Mesenchymal stem cell (in vitro differentiated cells and primary cell): ENCODE results near the gene SRRT.

ENCODE experiments used
- DNase-seq: peaks from one replicate; pipeline ENCODE4 v3.0.0-alpha.2; 2013
- H2AFZ ChIP-seq: one replicate; pipeline ENCODE4 v1.6.1; 2013; ENCODE audit warnings: low read depth, mild to moderate bottlenecking, control low read depth, inconsistent platforms, low read length, moderate library complexity
- H2AK5ac ChIP-seq: 2 replicates; pipeline ENCODE4 v1.6.1; 2013; ENCODE audit warnings: low read length, moderate library complexity, mild to moderate bottlenecking, inconsistent platforms; ENCODE audit not compliant: severe bottlenecking
- H2BK120ac ChIP-seq: one replicate; pipeline ENCODE4 v1.6.1; 2013; ENCODE audit warnings: low read depth, mild to moderate bottlenecking, inconsistent platforms, low read length, moderate library complexity
- H2BK12ac ChIP-seq, 2 experiments: one replicate each; pipeline ENCODE4 v1.6.1; 2013; ENCODE audit warnings: inconsistent platforms in 2 of 2, low read length in 2 of 2, mild to moderate bottlenecking in 2 of 2, moderate library complexity in 2 of 2, control low read depth in 1 of 2
- H2BK15ac ChIP-seq: one replicate; pipeline ENCODE4 v1.6.1; 2013; ENCODE audit warnings: mild to moderate bottlenecking, low read depth, inconsistent platforms; ENCODE audit not compliant: poor library complexity, severe bottlenecking
- H2BK5ac ChIP-seq: 2 replicates; pipeline ENCODE4 v1.6.1; 2013; ENCODE audit warnings: low read depth, mild to moderate bottlenecking, low read length, control low read depth, inconsistent platforms; ENCODE audit not compliant: poor library complexity, severe bottlenecking
- H3K14ac ChIP-seq, 2 experiments: one replicate each; pipeline ENCODE4 v1.6.1; 2013; ENCODE audit warnings: inconsistent platforms in 2 of 2, low read length in 2 of 2, control low read depth in 1 of 2, mild to moderate bottlenecking in 1 of 2, moderate library complexity in 1 of 2
- H3K18ac ChIP-seq, 2 experiments: one replicate each; pipeline ENCODE4 v1.6.1; 2013; ENCODE audit warnings: inconsistent platforms in 2 of 2, low read length in 2 of 2, control low read depth in 1 of 2, low read depth in 1 of 2, mild to moderate bottlenecking in 1 of 2
- H3K23ac ChIP-seq, 2 experiments: one replicate each; pipeline ENCODE4 v1.6.1; 2013; ENCODE audit warnings: inconsistent platforms in 2 of 2, low read length in 2 of 2, mild to moderate bottlenecking in 2 of 2, moderate library complexity in 2 of 2, control low read depth in 1 of 2
- H3K27ac ChIP-seq: 2 replicates; pipeline ENCODE4 v1.5.1; 2013; ENCODE audit warnings: mild to moderate bottlenecking, moderate library complexity, low read length, control low read depth, inconsistent platforms; ENCODE audit not compliant: poor library complexity, severe bottlenecking
- H3K27me3 ChIP-seq, 2 experiments: 2 replicates each; pipeline versions ENCODE4 v1.6.1 to v1.7.0; 2013; ENCODE audit warnings: low read length in 2 of 2, mild to moderate bottlenecking in 2 of 2, moderate library complexity in 2 of 2, control low read depth in 1 of 2, inconsistent platforms in 1 of 2; ENCODE audit not compliant: control insufficient read depth in 1 of 2, insufficient read depth in 1 of 2
- H3K36me3 ChIP-seq, 2 experiments: 2 replicates each; pipeline versions ENCODE4 v1.6.1 to v1.7.0; 2013; ENCODE audit warnings: low read length in 2 of 2, control low read depth in 1 of 2, inconsistent platforms in 1 of 2, low read depth in 1 of 2, mild to moderate bottlenecking in 1 of 2; ENCODE audit not compliant: insufficient read depth in 2 of 2, control insufficient read depth in 1 of 2
- H3K4ac ChIP-seq, 2 experiments: one replicate each; pipeline ENCODE4 v1.6.1; 2013; ENCODE audit warnings: inconsistent platforms in 2 of 2, low read length in 2 of 2, mild to moderate bottlenecking in 2 of 2, moderate library complexity in 2 of 2, control low read depth in 1 of 2, low read depth in 1 of 2
- H3K4me1 ChIP-seq: 2 replicates; pipeline ENCODE4 v1.6.1; 2013; ENCODE audit warnings: low read depth, low read length, control low read depth; ENCODE audit not compliant: control insufficient read depth, insufficient read depth
- H3K4me2 ChIP-seq: 2 replicates; pipeline ENCODE4 v1.6.1; 2013; ENCODE audit warnings: low read length, mild to moderate bottlenecking, inconsistent platforms; ENCODE audit not compliant: poor library complexity, severe bottlenecking
- H3K4me3 ChIP-seq, 2 experiments: 2 replicates each; pipeline versions ENCODE4 v1.5.1 to v1.7.0; 2013; ENCODE audit warnings: low read length in 2 of 2, mild to moderate bottlenecking in 2 of 2, control low read depth in 1 of 2, low read depth in 1 of 2; ENCODE audit not compliant: insufficient read depth in 1 of 2
- H3K79me1 ChIP-seq: replicated peaks from 2 replicates; pipeline ENCODE4 v1.6.1; 2013; ENCODE audit warnings: mild to moderate bottlenecking, control low read depth, low read length, inconsistent platforms; ENCODE audit not compliant: poor library complexity, severe bottlenecking
- H3K9ac ChIP-seq: 2 replicates; pipeline ENCODE4 v1.7.0; 2013; ENCODE audit warnings: mild to moderate bottlenecking, low read length, moderate library complexity
- H3K9me3 ChIP-seq: 2 replicates; pipeline ENCODE4 v1.7.0; 2013; ENCODE audit warnings: mild to moderate bottlenecking, low read length; ENCODE audit not compliant: control insufficient read depth
- H4K8ac ChIP-seq: one replicate; pipeline ENCODE4 v1.6.1; 2013; ENCODE audit warnings: inconsistent platforms, mild to moderate bottlenecking, low read length, moderate library complexity
- H4K91ac ChIP-seq: one replicate; pipeline ENCODE4 v1.6.1; 2013; ENCODE audit warnings: mild to moderate bottlenecking, low read length, inconsistent platforms
- WGBS: methylation state at CpG from one replicate; pipeline ENCODE4 v1.1.7; 2013; ENCODE audit warnings: mixed read lengths; 5-methylcytosine and 5-hydroxymethylcytosine counted together

Gene SRRT

GRCh38 chr7:100878685-100879084, 3.8 kb downstream of the SRRT start:
- Histone ChIP-seq H3K23ac (no peak overlapping the region), H2BK5ac (no peak overlapping the region), H2AK5ac (no peak overlapping the region), H3K4me3 (no peak overlapping the region), H2BK15ac (no peak overlapping the region), H3K79me1 (peaks cover 25% of the 10 kb centered on the region), H4K8ac (no peak overlapping the region), H3K14ac (no peak overlapping the region), H3K4me1 (peaks cover 23% of the 10 kb centered on the region), H2BK120ac (no peak overlapping the region), H3K18ac (no peak overlapping the region), H3K27ac (no peak overlapping the region), H3K4ac (no peak overlapping the region), H3K27me3 (no peaks in the 10 kb centered on the region), H2AFZ (no peak overlapping the region), H3K4me2 (no peak overlapping the region), H3K36me3 (peaks cover 63 to 76% of the 10 kb centered on the region in 2 experiments), H4K91ac (no peak overlapping the region), H3K9ac (peak overlapping the region; percentile 29), H3K9me3 (no peaks in the 10 kb centered on the region), H2BK12ac (no peak overlapping the region)
- WGBS: 98% methylated on average over 6 of the region's 6 CpGs
- DNase-seq: no peak

GRCh38 chr7:100879685-100880261, 4.9 kb downstream of the SRRT start:
- Histone ChIP-seq H3K79me1 (peaks cover 28% of the 10 kb centered on the region), H3K18ac (no peak overlapping the region), H3K36me3 (peaks cover 65 to 78% of the 10 kb centered on the region in 2 experiments), H2BK12ac (peak overlapping the region in 1 of 2 experiments; percentile 57), H2BK15ac (no peak overlapping the region), H3K27ac (no peak overlapping the region), H4K8ac (peak overlapping the region; percentile 64), H2AK5ac (no peak overlapping the region), H3K4me1 (peaks cover 16% of the 10 kb centered on the region), H3K23ac (peak overlapping the region in 1 of 2 experiments; percentile 85), H2AFZ (no peak overlapping the region), H3K9me3 (no peaks in the 10 kb centered on the region), H3K14ac (no peak overlapping the region), H3K9ac (peak overlapping the region; percentile 18), H3K4ac (no peak overlapping the region), H3K4me3 (no peak overlapping the region), H4K91ac (no peak overlapping the region), H2BK5ac (no peak overlapping the region), H2BK120ac (no peak overlapping the region), H3K4me2 (no peak overlapping the region), H3K27me3 (no peaks in the 10 kb centered on the region)
- WGBS: 92% methylated on average over 11 of the region's 11 CpGs
- DNase-seq: no peak

- Histone ChIP-seq H3K4me3 (no peak overlapping the region), H3K27me3 (no peaks in the 10 kb centered on the region), H2AFZ (no peak overlapping the region), H2BK5ac (no peak overlapping the region), H3K4me2 (no peak overlapping the region), H3K14ac (no peak overlapping the region), H4K8ac (no peak overlapping the region), H2BK120ac (no peak overlapping the region), H2AK5ac (no peak overlapping the region), H3K36me3 (peaks cover 74 to 87% of the 10 kb centered on the region in 2 experiments), H3K9ac (no peak overlapping the region), H3K4ac (no peak overlapping the region), H3K23ac (no peak overlapping the region), H3K79me1 (peaks cover 32% of the 10 kb centered on the region), H3K9me3 (no peaks in the 10 kb centered on the region), H3K18ac (no peak overlapping the region), H2BK15ac (no peak overlapping the region), H3K4me1 (peaks cover 16% of the 10 kb centered on the region), H3K27ac (no peak overlapping the region), H4K91ac (no peak overlapping the region), H2BK12ac (no peak overlapping the region)
- DNase-seq: no peak
- WGBS: 91% methylated on average over 7 of the region's 7 CpGs
These were observed 5.7 kb downstream of the SRRT start for GRCh38 chr7:100880645-100881044.

- no peak for DNase-seq
These were observed 6.2 kb downstream of the SRRT start for GRCh38 chr7:100881136-100881535.

More at GRCh38 chr7:100881136-100881535, 6.2 kb downstream of the SRRT start:
- Histone ChIP-seq H3K23ac (no peak overlapping the region), H3K14ac (no peak overlapping the region), H2AK5ac (no peak overlapping the region), H3K4me1 (peaks cover 13% of the 10 kb centered on the region), H3K27me3 (no peaks in the 10 kb centered on the region), H3K4me2 (no peak overlapping the region), H2BK15ac (no peak overlapping the region), H2BK5ac (no peak overlapping the region), H4K8ac (no peak overlapping the region), H2AFZ (no peak overlapping the region), H3K27ac (no peak overlapping the region), H3K4me3 (no peak overlapping the region), H3K79me1 (peaks cover 33% of the 10 kb centered on the region), H3K4ac (no peak overlapping the region), H3K9ac (no peak overlapping the region), H3K18ac (no peak overlapping the region), H2BK120ac (no peak overlapping the region), H3K9me3 (no peaks in the 10 kb centered on the region), H3K36me3 (peaks cover 79 to 92% of the 10 kb centered on the region in 2 experiments), H2BK12ac (no peak overlapping the region), H4K91ac (no peak overlapping the region)
- 98% methylated on average over 20 of the region's 20 CpGs for WGBS
